NCI-H1048 (cell line): ENCODE results near the gene PLCXD1.
"Not testable (repeated sequence)": the region's sequence is repeated elsewhere in the genome, so short reads cannot be mapped to it uniquely, and the experiment has no call there.

ENCODE experiments used
- DNase-seq: peaks from one replicate; lab custom pipeline; 2025; lab: John Stamatoyannopoulos, UW

The PLCXD1 gene

GRCh38 chrX:281166-281999 lies at the start of gene PLCXD1:
PLCXD1 (plus strand) TSS chrX:281381; CDS start chrX:284188, 2,807 bp downstream.
- DNase-seq = no peak

- DNase-seq = not testable (repeated sequence)
Measured at GRCh38 chrX:231637-232277, 49.4 kb upstream of the PLCXD1 start.

GRCh38 chrX:232278-232655 lies 48.9 kb upstream of the PLCXD1 start:
- DNase-seq = not testable (repeated sequence)

- not testable (repeated sequence) for DNase-seq
Measured at GRCh38 chrX:236201-236600, 45.0 kb upstream of the PLCXD1 start.

GRCh38 chrX:250965-251364 lies 30.2 kb upstream of the PLCXD1 start:
- DNase-seq = no peak

- DNase-seq = not testable (repeated sequence)
Measured at GRCh38 chrX:251396-252243, 29.6 kb upstream of the PLCXD1 start.

GRCh38 chrX:252244-252956 lies 28.8 kb upstream of the PLCXD1 start:
- DNase-seq = no peak

GRCh38 chrX:252957-253291 lies 28.3 kb upstream of the PLCXD1 start:
- DNase-seq = no peak

GRCh38 chrX:253451-254297 lies 27.5 kb upstream of the PLCXD1 start:
- DNase-seq = no peak

GRCh38 chrX:254630-255215 lies 26.5 kb upstream of the PLCXD1 start:
- DNase-seq = no peak

- no peak for DNase-seq
Measured at GRCh38 chrX:255923-256331, 25.3 kb upstream of the PLCXD1 start.

GRCh38 chrX:257054-257453 lies 24.1 kb upstream of the PLCXD1 start:
- DNase-seq = not testable (repeated sequence)

- DNase-seq = no peak
Measured at GRCh38 chrX:257681-258289, 23.4 kb upstream of the PLCXD1 start.

GRCh38 chrX:258291-259040 lies 22.7 kb upstream of the PLCXD1 start:
- no peak for DNase-seq

GRCh38 chrX:259692-260355 lies 21.4 kb upstream of the PLCXD1 start:
- DNase-seq = no peak

GRCh38 chrX:261167-261918 lies 19.8 kb upstream of the PLCXD1 start:
- DNase-seq = no peak

GRCh38 chrX:261919-262352 lies 19.2 kb upstream of the PLCXD1 start:
- DNase-seq = no peak

- no peak for DNase-seq
Measured at GRCh38 chrX:262381-262909, 18.7 kb upstream of the PLCXD1 start.
